Esophagus squamous epithelium (tissue), 5 donors: ENCODE results near the gene KRT8. TPM values are rescaled to one million over a fixed set of nuclear protein-coding genes. Genes with fewer than 3 reads are reported as not detected.
A peak's percentile ranks its signal among the peaks of the same experiment; 100 is the strongest.
"Not testable (repeated sequence)": the region's sequence is repeated elsewhere in the genome, so short reads cannot be mapped to it uniquely, and the experiment has no call there.

ENCODE experiments used
- DNase-seq: peaks from one replicate; lab custom pipeline; 2025; lab: John Stamatoyannopoulos, UW
- H3K27ac ChIP-seq, 4 donors: fragments of 200-600 bp; sonication (generic); one replicate each; pipeline ENCODE4 v1.5.1; 2016 to 2019; ENCODE audit warnings: mild to moderate bottlenecking in 1 of 4
- H3K27me3 ChIP-seq, 4 donors: fragments of 200-600 bp; sonication (generic); 1 replicate in 3 of 4; 2 replicates in 1 of 4; pipeline versions ENCODE4 v1.5.1 to v1.6.0; 2017 to 2021; ENCODE audit warnings: antibody characterized with exemption in 1 of 4
- H3K36me3 ChIP-seq, 3 donors: fragments of 200-600 bp; sonication (generic); one replicate each; pipeline ENCODE4 v1.5.1; 2016 to 2019
- H3K4me1 ChIP-seq, 3 donors: fragments of 200-600 bp; sonication (generic); one replicate each; pipeline ENCODE4 v1.5.1; 2017 to 2019
- H3K4me3 ChIP-seq, 4 donors: fragments of 200-600 bp; sonication (generic); 1 replicate in 3 of 4; 2 replicates in 1 of 4; pipeline ENCODE4 v1.5.1; 2016 to 2019; ENCODE audit warnings: mild to moderate bottlenecking in 2 of 4, moderate library complexity in 1 of 4
- H3K9me3 ChIP-seq, 3 donors: fragments of 200-600 bp; sonication (generic); one replicate each; pipeline ENCODE4 v1.5.1; 2016 to 2019
- CTCF ChIP-seq, 6 experiments: fragments of 450-650 bp in 4 of 6; fragments of 200-600 bp in 2 of 6; sonication (generic) in 2 of 6; IDR thresholded peaks; one replicate each; pipeline ENCODE4 v1.5.1; 2016 to 2019; ENCODE audit warnings: antibody characterized with exemption in 6 of 6, mild to moderate bottlenecking in 4 of 6, moderate library complexity in 4 of 6
- POLR2A ChIP-seq, 4 donors: fragments of 450-650 bp; IDR thresholded peaks; one replicate each; pipeline ENCODE4 v1.6.1; 2017; ENCODE audit warnings: antibody characterized with exemption in 4 of 4, mild to moderate bottlenecking in 4 of 4, moderate library complexity in 3 of 4
- WGBS, 2 donors: methylation state at CpG; one replicate each; pipeline ENCODE4 v1.1.5; 2018; 5-methylcytosine and 5-hydroxymethylcytosine counted together
- intact Hi-C: fragments of 100-400 bp; cut with DNase I; formaldehyde crosslinking; loops from one replicate; pipeline ENCODE4 v1.15.0; 2022
- total RNA-seq, 4 donors: library from RNA; depleted of rRNA; stranded (reverse); fragments of >200 nt; gene quantifications; one replicate each; pipeline ENCODE4 v1.1.0, GENCODE V29; 2016
- donor health status: DM: yes; HTN: yes; CAD: no.

KRT8 gene
- total RNA-seq, 4 donors from 2014 or later: 27.2 to 50.2 (median 38.2) TPM

- H3K4me1 ChIP-seq: peaks cover 0 to 6% (median 0%) of the 10 kb centered on the region in 3 donors
- H3K9me3 ChIP-seq: no peaks in the 10 kb centered on the region
- no peak for TF ChIP-seq CTCF (IDR thresholded peaks at IDR 0.05)
- no peak for TF ChIP-seq POLR2A (IDR thresholded peaks at IDR 0.05)
- H3K27me3 ChIP-seq: peaks cover 0 to 10% (median 0%) of the 10 kb centered on the region in 4 donors
- WGBS, 2 donors: 86 to 91% methylated on average over 6 of the region's 7 CpGs
- no peak overlapping the region for H3K27ac ChIP-seq
- no peak for DNase-seq
- H3K4me3 ChIP-seq: no peak overlapping the region
- intact Hi-C loops: no loop called here
- no peaks in the 10 kb centered on the region for H3K36me3 ChIP-seq
These were observed 12.5 kb downstream of the KRT8 start for GRCh38 chr12:52892207-52892852.

GRCh38 chr12:52891044-52891443 is 13.8 kb downstream of the KRT8 start:
- intact Hi-C loops: no loop called here
- Histone ChIP-seq H3K27ac (no peak overlapping the region), H3K4me1 (peaks cover 0 to 6% (median 0%) of the 10 kb centered on the region in 3 donors), H3K9me3 (no peaks in the 10 kb centered on the region), H3K36me3 (no peaks in the 10 kb centered on the region), H3K4me3 (no peak overlapping the region), H3K27me3 (peaks cover 0 to 10% (median 0%) of the 10 kb centered on the region in 4 donors)
- TF ChIP-seq POLR2A (IDR thresholded peaks at IDR 0.05): no peak
- TF ChIP-seq CTCF (IDR thresholded peaks at IDR 0.05): no peak
- DNase-seq: no peak
- WGBS, 2 donors: 53 to 74% methylated on average over 2 of the region's 2 CpGs

- H3K4me1 ChIP-seq: peaks cover 0 to 1% (median 0%) of the 10 kb centered on the region in 3 donors
- no peaks in the 10 kb centered on the region for H3K36me3 ChIP-seq
- no peak for TF ChIP-seq POLR2A (IDR thresholded peaks at IDR 0.05)
- no peak for TF ChIP-seq CTCF (IDR thresholded peaks at IDR 0.05)
- no peak overlapping the region for H3K4me3 ChIP-seq
- no peak for DNase-seq
- peaks cover 0 to 10% (median 0%) of the 10 kb centered on the region in 4 donors for H3K27me3 ChIP-seq
- H3K27ac ChIP-seq: no peak overlapping the region
- WGBS, 2 donors: 84 to 100% methylated on average over 3 of the region's 3 CpGs
- intact Hi-C loops: no loop called here
- H3K9me3 ChIP-seq: no peaks in the 10 kb centered on the region
These were observed 14.5 kb downstream of the KRT8 start for GRCh38 chr12:52890417-52890816.

GRCh38 chr12:52884526-52885293 is 20.2 kb downstream of the KRT8 start:
- no peak for DNase-seq
- 10 to 27% methylated on average over 10 to 13 of the region's 13 CpGs for WGBS, 2 donors
- no peaks in the 10 kb centered on the region for H3K9me3 ChIP-seq
- no peak overlapping the region for H3K27ac ChIP-seq
- H3K36me3 ChIP-seq: no peaks in the 10 kb centered on the region
- TF ChIP-seq POLR2A (IDR thresholded peaks at IDR 0.05): no peak
- peak; percentile 82 to 96 (median 93) for TF ChIP-seq CTCF (IDR thresholded peaks at IDR 0.05)
- intact Hi-C loops: no loop called here
- no peak overlapping the region for H3K4me3 ChIP-seq
- peaks cover under 1 to 18% (median 1%) of the 10 kb centered on the region in 3 donors for H3K4me1 ChIP-seq
- H3K27me3 ChIP-seq: peaks cover 0 to 8% (median 0%) of the 10 kb centered on the region in 4 donors

- H3K36me3 ChIP-seq, intact Hi-C loops, H3K27me3 ChIP-seq, H3K4me3 ChIP-seq, DNase-seq, H3K9me3 ChIP-seq: not testable (repeated sequence)
- WGBS, 2 donors: 46 to 67% methylated on average over 3 to 7 of the region's 8 CpGs
- H3K27ac ChIP-seq: peak overlapping the region in 1 of 4 donors; percentile 93
- peaks cover 34 to 59% (median 39%) of the 10 kb centered on the region in 3 donors for H3K4me1 ChIP-seq
These were observed 24.4 kb downstream of the KRT8 start for GRCh38 chr12:52880499-52880898.
